DND-41 (cell line): ENCODE results near the gene HOXC11.

Experiments
- EZH2 ChIP-seq: IDR thresholded peaks from 3 replicates; pipeline ENCODE4 v1.6.1; 2012; ENCODE audit warnings: borderline replicate concordance, low read depth, mild to moderate bottlenecking, moderate library complexity, low read length, inconsistent platforms; ENCODE audit not compliant: severe bottlenecking
- TF ChIP-seq, protein P1 (sequence below): IDR thresholded peaks from 2 replicates; pipeline ENCODE4 v1.5.1; 2012; ENCODE audit warnings: borderline replicate concordance, low read length, moderate library complexity, mild to moderate bottlenecking; ENCODE audit not compliant: poor library complexity, severe bottlenecking; ENCODE audit errors: extremely low read depth

DNA sequence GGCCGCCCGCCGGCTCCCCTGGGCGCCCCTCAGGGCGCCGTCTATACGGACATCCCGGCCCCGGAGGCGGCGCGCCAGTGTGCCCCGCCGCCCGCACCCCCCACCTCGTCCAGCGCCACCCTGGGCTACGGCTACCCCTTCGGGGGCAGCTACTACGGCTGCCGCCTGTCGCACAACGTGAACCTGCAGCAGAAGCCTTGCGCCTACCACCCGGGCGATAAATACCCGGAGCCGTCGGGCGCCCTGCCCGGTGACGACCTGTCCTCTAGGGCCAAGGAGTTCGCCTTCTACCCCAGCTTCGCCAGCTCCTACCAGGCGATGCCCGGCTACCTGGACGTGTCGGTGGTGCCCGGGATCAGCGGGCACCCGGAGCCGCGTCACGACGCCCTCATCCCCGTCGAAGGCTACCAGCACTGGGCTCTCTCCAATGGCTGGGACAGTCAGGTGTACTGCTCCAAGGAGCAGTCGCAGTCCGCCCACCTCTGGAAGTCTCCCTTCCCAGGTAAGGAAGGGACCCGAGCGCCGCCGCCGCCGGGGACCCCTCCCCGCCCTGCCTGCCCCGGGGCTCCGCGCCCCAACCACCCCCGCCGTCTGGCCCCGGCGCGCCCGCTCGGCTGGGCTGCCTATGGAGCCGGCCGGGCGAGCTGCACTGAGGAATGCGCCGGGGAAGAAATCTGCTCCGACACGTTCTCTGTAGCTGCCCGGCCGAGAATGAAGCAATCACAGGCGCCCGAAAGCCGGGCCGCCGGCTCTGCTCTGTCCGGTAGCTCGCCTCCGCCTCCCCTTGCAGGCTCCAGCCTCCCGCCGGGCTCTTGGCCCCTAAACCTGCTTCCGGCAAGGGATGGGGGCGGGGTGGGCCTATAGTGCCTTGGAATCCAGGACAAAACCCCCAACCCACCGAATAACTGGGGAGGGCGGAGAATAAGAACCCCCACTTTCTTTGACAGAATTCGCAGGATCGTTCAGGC is 33.5 kb upstream of the HOXC11 start:
- TF ChIP-seq, protein P1, sequence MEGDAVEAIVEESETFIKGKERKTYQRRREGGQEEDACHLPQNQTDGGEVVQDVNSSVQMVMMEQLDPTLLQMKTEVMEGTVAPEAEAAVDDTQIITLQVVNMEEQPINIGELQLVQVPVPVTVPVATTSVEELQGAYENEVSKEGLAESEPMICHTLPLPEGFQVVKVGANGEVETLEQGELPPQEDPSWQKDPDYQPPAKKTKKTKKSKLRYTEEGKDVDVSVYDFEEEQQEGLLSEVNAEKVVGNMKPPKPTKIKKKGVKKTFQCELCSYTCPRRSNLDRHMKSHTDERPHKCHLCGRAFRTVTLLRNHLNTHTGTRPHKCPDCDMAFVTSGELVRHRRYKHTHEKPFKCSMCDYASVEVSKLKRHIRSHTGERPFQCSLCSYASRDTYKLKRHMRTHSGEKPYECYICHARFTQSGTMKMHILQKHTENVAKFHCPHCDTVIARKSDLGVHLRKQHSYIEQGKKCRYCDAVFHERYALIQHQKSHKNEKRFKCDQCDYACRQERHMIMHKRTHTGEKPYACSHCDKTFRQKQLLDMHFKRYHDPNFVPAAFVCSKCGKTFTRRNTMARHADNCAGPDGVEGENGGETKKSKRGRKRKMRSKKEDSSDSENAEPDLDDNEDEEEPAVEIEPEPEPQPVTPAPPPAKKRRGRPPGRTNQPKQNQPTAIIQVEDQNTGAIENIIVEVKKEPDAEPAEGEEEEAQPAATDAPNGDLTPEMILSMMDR = no peak
- no peak for TF ChIP-seq EZH2
